ENCODE results near the gene MAMSTR. TPM values are rescaled to one million over a fixed set of nuclear protein-coding genes. Genes with fewer than 3 reads are reported as not detected.

MAMSTR gene
- total and polyA plus RNA-seq, 9 of the 15 experiments (the other 6 are each of a cell fraction or from before 2014, with no cell fraction given) = 0.08 to 1.00 (median 0.40) TPM; not detected in 1

GRCh38 chr19:48724796-48725753 is 5.5 kb upstream of the MAMSTR start (continued):
- TF ChIP-seq ZBTB11 (CRISPR knock-in tag; IDR thresholded peaks at IDR 0.05) (peak in 1 of 3 experiments; percentile 60; a peak in 1 of 6 replicates), NKRF (IDR thresholded peaks at IDR 0.05; ENCODE audit: borderline replicate concordance) (0 out of 2 replicates have a peak, but pooled peaks have one; percentile 16), POLR3G (IDR thresholded peaks at IDR 0.05; ENCODE audit: extremely low read depth, insufficient read length, insufficient replicate concordance) (no peak), BCL6 (CRISPR knock-in tag; IDR thresholded peaks at IDR 0.05) (no peak), HNRNPLL (IDR thresholded peaks at IDR 0.05; ENCODE audit: low read depth, low read length, poor library complexity, severe bottlenecking) (no peak), FOXJ2 (tag; IDR thresholded peaks at IDR 0.05) (peak; percentile 56; the same call in 1 of the 2 replicates), MCM3 (IDR thresholded peaks at IDR 0.05) (no peak), EHMT2 (IDR thresholded peaks at IDR 0.05) (peak; percentile 21; the same call in 1 of the 2 replicates), MTA3 (IDR thresholded peaks at IDR 0.05; ENCODE audit: borderline replicate concordance) (0 out of 2 replicates have a peak, but pooled peaks have one; percentile 41), ELF4 (CRISPR knock-in tag; IDR thresholded peaks at IDR 0.05) (0 out of 2 replicates have a peak, but pooled peaks have one; percentile 61)

Measured in K562 (cell line).